Measurements from ENCODE around the gene NRARP.

GRCh38 chr9:137347928-137348327, 45.9 kb upstream of the NRARP start:
- TF ChIP-seq TAF1 (IDR thresholded peaks at IDR 0.05; ENCODE audit: borderline replicate concordance, low read depth, low read length) (no peak), HDGF (IDR thresholded peaks at IDR 0.05) (no peak), CTCF (IDR thresholded peaks at IDR 0.05 in 2 of 3, conservative IDR thresholded peaks at IDR 0.05 in 1 of 3; ENCODE audit: control insufficient read depth in 2 of 3, extremely low read depth in 1 of 3, insufficient read depth in 1 of 3, low read depth in 3 of 3, low read length in 3 of 3) (no peak), EP300 (IDR thresholded peaks at IDR 0.05; ENCODE audit: borderline replicate concordance in 1 of 2, control insufficient read depth in 1 of 2, low read depth in 2 of 2, low read length in 2 of 2) (no peak), CHD1 (IDR thresholded peaks at IDR 0.05; ENCODE audit: low read depth, low read length) (no peak), POLR2AphosphoS2 (IDR thresholded peaks at IDR 0.05; ENCODE audit: low read depth, low read length) (no peak), MAX (IDR thresholded peaks at IDR 0.05; ENCODE audit: low read depth, low read length) (no peak), DPF2 (IDR thresholded peaks at IDR 0.05) (no peak)

Data from GM12878 (cell line).